Smooth muscle cell (in vitro differentiated cells): ENCODE measurements around the gene HNRNPLL. TPM values are rescaled to one million over a fixed set of nuclear protein-coding genes. Genes with fewer than 3 reads are reported as not detected.

ENCODE experiments used
- DNase-seq: peaks from one replicate; lab custom pipeline; 2025; ENCODE audit not compliant: unreplicated experiment; lab: John Stamatoyannopoulos, UW
- H2AFZ ChIP-seq: fragments of 200-600 bp; sonication (generic); 2 replicates; pipeline ENCODE4 v1.6.0; 2016; ENCODE audit warnings: antibody characterized with exemption, low read depth, mild to moderate bottlenecking
- H3F3A ChIP-seq: fragments of 200-600 bp; sonication (generic); 2 replicates; pipeline ENCODE4 v1.6.0; 2017; ENCODE audit warnings: antibody characterized with exemption, low read depth
- H3K27ac ChIP-seq: fragments of 200-600 bp; sonication (generic); 2 replicates; pipeline ENCODE4 v1.5.1; 2016; ENCODE audit warnings: low read depth, mild to moderate bottlenecking
- H3K27me3 ChIP-seq: fragments of 200-600 bp; sonication (generic); 2 replicates; pipeline ENCODE4 v1.6.1; 2016; ENCODE audit warnings: low read depth, mild to moderate bottlenecking
- H3K36me3 ChIP-seq: fragments of 200-600 bp; sonication (generic); 2 replicates; pipeline ENCODE4 v1.5.1; 2016; ENCODE audit warnings: low read depth
- H3K4me1 ChIP-seq: fragments of 200-600 bp; sonication (generic); 2 replicates; pipeline ENCODE4 v1.5.1; 2016; ENCODE audit warnings: low read depth
- H3K4me2 ChIP-seq: fragments of 200-600 bp; sonication (generic); 2 replicates; pipeline ENCODE4 v1.6.0; 2016; ENCODE audit warnings: mild to moderate bottlenecking
- H3K4me3 ChIP-seq: fragments of 200-600 bp; sonication (generic); 2 replicates; pipeline ENCODE4 v1.5.1; 2016; ENCODE audit warnings: mild to moderate bottlenecking
- H3K79me2 ChIP-seq: fragments of 200-600 bp; sonication (generic); 2 replicates; pipeline ENCODE4 v1.6.0; 2016; ENCODE audit warnings: low read depth, mild to moderate bottlenecking
- H3K9ac ChIP-seq: fragments of 200-600 bp; sonication (generic); 2 replicates; pipeline ENCODE4 v1.6.0; 2016; ENCODE audit warnings: low read depth
- H3K9me3 ChIP-seq: fragments of 200-600 bp; sonication (generic); replicated peaks from 2 replicates; pipeline ENCODE4 v1.5.1; 2016; ENCODE audit warnings: low read depth
- H4K20me1 ChIP-seq: fragments of 200-600 bp; sonication (generic); 2 replicates; pipeline ENCODE4 v1.6.0; 2016; ENCODE audit warnings: low read depth
- CTCF ChIP-seq: fragments of 200-600 bp; sonication (generic); IDR thresholded peaks from 2 replicates; pipeline ENCODE4 v1.5.1; 2017; ENCODE audit warnings: borderline replicate concordance, mild to moderate bottlenecking, antibody characterized with exemption; ENCODE audit not compliant: insufficient read depth, poor library complexity, severe bottlenecking
- WGBS: methylation state at CpG from one replicate; pipeline ENCODE4 v1.1.7; 2016; ENCODE audit warnings: low lambda C conversion rate; 5-methylcytosine and 5-hydroxymethylcytosine counted together
- polyA plus RNA-seq: library from polyadenylated mRNA; unstranded; fragments of >200 nt; fragmentation: Nextera tagmentation; extraction: Ambion mirVana; gene quantifications from 2 replicates; pipeline ENCODE4 v1.2.1, GENCODE V29; 2016
- total RNA-seq: library from RNA; depleted of rRNA; stranded (reverse); fragments of >200 nt; gene quantifications from 2 replicates; pipeline ENCODE4 v1.2.3, GENCODE V29; 2014

HNRNPLL gene
- total and polyA plus RNA-seq, 2 experiments from 2014 or later: 37.4 to 42.8 TPM

GRCh38 chr2:38580115-38580636 is 22.6 kb downstream of the HNRNPLL start:
- Histone ChIP-seq H3K27me3 (no peaks in the 10 kb centered on the region), H2AFZ (no peak overlapping the region), H4K20me1 (peaks cover 74% of the 10 kb centered on the region), H3K9ac (no peak overlapping the region), H3K4me3 (no peak overlapping the region), H3K79me2 (peaks cover 72% of the 10 kb centered on the region), H3K36me3 (peaks cover 9% of the 10 kb centered on the region), H3K27ac (no peak overlapping the region), H3K9me3 (no peaks in the 10 kb centered on the region), H3F3A (peaks cover 8% of the 10 kb centered on the region), H3K4me1 (no peaks in the 10 kb centered on the region), H3K4me2 (no peak overlapping the region)
- TF ChIP-seq CTCF: no peak
- 92% methylated on average over 2 of the region's 2 CpGs for WGBS
- DNase-seq: no peak

- H3K9me3 ChIP-seq: no peaks in the 10 kb centered on the region
- no peak overlapping the region for H2AFZ ChIP-seq
- H3K4me3 ChIP-seq: no peak overlapping the region
- H3F3A ChIP-seq: peaks cover 10% of the 10 kb centered on the region
- TF ChIP-seq CTCF: no peak
- DNase-seq: no peak
- no peak overlapping the region for H3K9ac ChIP-seq
- no peak overlapping the region for H3K27ac ChIP-seq
- no peak overlapping the region for H3K4me2 ChIP-seq
- WGBS: 49% methylated on average over 5 of the region's 5 CpGs
- H3K4me1 ChIP-seq: no peaks in the 10 kb centered on the region
- H3K36me3 ChIP-seq: peaks cover 9% of the 10 kb centered on the region
- peaks cover 71% of the 10 kb centered on the region for H4K20me1 ChIP-seq
- peaks cover 58% of the 10 kb centered on the region for H3K79me2 ChIP-seq
- H3K27me3 ChIP-seq: no peaks in the 10 kb centered on the region
Measured at GRCh38 chr2:38578832-38579231, 23.9 kb downstream of the HNRNPLL start.

GRCh38 chr2:38574278-38574677 is 28.4 kb downstream of the HNRNPLL start:
- no peak overlapping the region for H3K4me3 ChIP-seq
- no peaks in the 10 kb centered on the region for H3K27me3 ChIP-seq
- peaks cover 71% of the 10 kb centered on the region for H4K20me1 ChIP-seq
- H3K4me1 ChIP-seq: no peaks in the 10 kb centered on the region
- H3K27ac ChIP-seq: no peak overlapping the region
- no peak overlapping the region for H2AFZ ChIP-seq
- peaks cover 26% of the 10 kb centered on the region for H3F3A ChIP-seq
- no peak overlapping the region for H3K9ac ChIP-seq
- peaks cover 5% of the 10 kb centered on the region for H3K36me3 ChIP-seq
- H3K9me3 ChIP-seq: no peaks in the 10 kb centered on the region
- H3K4me2 ChIP-seq: no peak overlapping the region
- H3K79me2 ChIP-seq: peaks cover 34% of the 10 kb centered on the region
- DNase-seq: no peak
- TF ChIP-seq CTCF: no peak

- peak overlapping the region; percentile 47 for H3K4me2 ChIP-seq
- peaks cover 5% of the 10 kb centered on the region for H3K36me3 ChIP-seq
- no peak overlapping the region for H3K4me3 ChIP-seq
- peaks cover 68% of the 10 kb centered on the region for H4K20me1 ChIP-seq
- H3K9me3 ChIP-seq: no peaks in the 10 kb centered on the region
- H3F3A ChIP-seq: peaks cover 26% of the 10 kb centered on the region
- H2AFZ ChIP-seq: no peak overlapping the region
- no peak overlapping the region for H3K9ac ChIP-seq
- H3K79me2 ChIP-seq: peaks cover 20% of the 10 kb centered on the region
- WGBS: 56% methylated on average over 1 of the region's 1 CpG
- no peaks in the 10 kb centered on the region for H3K4me1 ChIP-seq
- no peaks in the 10 kb centered on the region for H3K27me3 ChIP-seq
- no peak for TF ChIP-seq CTCF
- H3K27ac ChIP-seq: peak overlapping the region; percentile 37
- no peak for DNase-seq
Measured at GRCh38 chr2:38572167-38572566, 30.6 kb downstream of the HNRNPLL start.
